ENCODE data around the gene HOXC9.

The HOXC9 gene

GRCh38 chr12:53975479-53976152 is 24.3 kb upstream of the HOXC9 start:
- DNase-seq (ENCODE audit: low read depth in 1 of 2, low spot score in 1 of 2) = no peak

- DNase-seq (ENCODE audit: low read depth in 1 of 2, low spot score in 1 of 2) = no peak
Measured at GRCh38 chr12:53976172-53976822, 23.7 kb upstream of the HOXC9 start.

GRCh38 chr12:53976823-53977595 is 23.0 kb upstream of the HOXC9 start:
- DNase-seq (ENCODE audit: low read depth in 1 of 2, low spot score in 1 of 2) = no peak

GRCh38 chr12:53977596-53978445 is 22.1 kb upstream of the HOXC9 start:
- no peak for DNase-seq (ENCODE audit: low read depth in 1 of 2, low spot score in 1 of 2)

GRCh38 chr12:53978477-53979356 is 21.2 kb upstream of the HOXC9 start:
- DNase-seq (ENCODE audit: low read depth in 1 of 2, low spot score in 1 of 2) = no peak

GRCh38 chr12:53980104-53980801 is 19.7 kb upstream of the HOXC9 start:
- no peak for DNase-seq (ENCODE audit: low read depth in 1 of 2, low spot score in 1 of 2)

- no peak for DNase-seq (ENCODE audit: low read depth in 1 of 2, low spot score in 1 of 2)
Measured at GRCh38 chr12:53980802-53981496, 19.0 kb upstream of the HOXC9 start.

- DNase-seq (ENCODE audit: low read depth in 1 of 2, low spot score in 1 of 2) = no peak
Measured at GRCh38 chr12:53981634-53982565, 18.1 kb upstream of the HOXC9 start.

GRCh38 chr12:53982648-53983567 is 17.1 kb upstream of the HOXC9 start:
- no peak for DNase-seq (ENCODE audit: low read depth in 1 of 2, low spot score in 1 of 2)

- no peak for DNase-seq (ENCODE audit: low read depth in 1 of 2, low spot score in 1 of 2)
Measured at GRCh38 chr12:53983568-53983949, 16.4 kb upstream of the HOXC9 start.

GRCh38 chr12:53983950-53984572 is 15.9 kb upstream of the HOXC9 start:
- no peak for DNase-seq (ENCODE audit: low read depth in 1 of 2, low spot score in 1 of 2)

GRCh38 chr12:53984901-53985691 is 14.9 kb upstream of the HOXC9 start, which contains the start of gene HOXC10:
HOXC10 (plus strand) TSS chr12:53985146; CDS start chr12:53985260, 114 bp downstream.
- DNase-seq (ENCODE audit: low read depth in 1 of 2, low spot score in 1 of 2) = peak in 1 of 2 donors; percentile 39

- no peak for DNase-seq (ENCODE audit: low read depth in 1 of 2, low spot score in 1 of 2)
Measured at GRCh38 chr12:53985692-53985993, 14.3 kb upstream of the HOXC9 start.

GRCh38 chr12:53985994-53986685 is 13.8 kb upstream of the HOXC9 start:
- DNase-seq (ENCODE audit: low read depth in 1 of 2, low spot score in 1 of 2) = no peak
